ENCODE data around the gene GRIK4. TPM values are rescaled to one million over a fixed set of nuclear protein-coding genes. Genes with fewer than 3 reads are reported as not detected.

Gene GRIK4
- total and polyA plus RNA-seq, 9 of the 15 experiments (the other 6 are each of a cell fraction or from before 2014, with no cell fraction given) = not detected

DNA sequence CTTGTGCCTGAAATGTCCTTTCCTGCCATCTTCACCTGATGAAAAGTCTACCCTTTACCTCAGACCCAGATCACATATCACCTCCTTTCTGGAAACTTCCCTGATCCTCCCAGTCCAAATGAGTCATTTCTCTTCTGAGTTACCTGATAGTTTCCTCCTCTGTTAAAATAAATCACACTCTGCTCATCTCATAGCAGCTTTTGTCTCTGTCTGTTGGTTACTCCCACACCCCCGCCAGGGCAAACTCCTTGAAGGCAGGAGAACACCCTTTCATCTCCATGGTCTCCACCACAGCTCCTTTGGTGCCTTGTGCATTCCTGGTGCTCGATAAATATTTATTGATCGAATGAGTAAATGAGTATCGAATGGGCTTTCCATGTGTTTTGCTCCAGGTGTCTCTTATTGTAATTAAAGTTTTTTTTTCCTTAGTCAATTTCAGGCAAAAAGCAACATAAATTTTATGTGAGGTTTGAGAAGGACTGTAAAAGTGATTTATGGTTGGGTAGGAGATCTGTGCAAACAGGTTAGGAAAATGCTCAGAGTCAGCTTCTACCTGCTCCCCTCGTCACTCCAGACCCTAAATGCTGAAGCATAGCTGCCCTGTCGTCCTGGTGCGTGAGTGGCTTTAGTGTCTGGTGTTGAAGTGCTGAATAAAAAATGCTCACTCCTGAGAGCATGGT, 178.2 kb downstream of the GRIK4 start:
- DNase-seq (ENCODE audit: extremely low read depth in 1 of 4, low spot score in 3 of 4) (no peak), FAIRE-seq (no peak)
- in situ Hi-C loops (cut with MboI) = loop anchor here (5.0 kb wide), 1 partner anchor 167 kb away; no protein-coding TSS in a partner anchor

More for the DNA sequence above, 178.2 kb downstream of the GRIK4 start:
- Histone ChIP-seq H3K4me3 (no peak overlapping the region), H3K9me1 (ENCODE audit: control insufficient read depth, insufficient read depth, low read length) (no peaks in the 10 kb centered on the region), H3K4me1 (replicated peaks in 1 of 2; ENCODE audit: control insufficient read depth in 2 of 2, insufficient read depth in 2 of 2, low read length in 2 of 2) (0 out of 5 replicates have a peak, but pooled peaks cover 0 to under 1% of the 10 kb centered on the region in 2 experiments), H3K27me3 (ENCODE audit: control insufficient read depth in 2 of 2, insufficient read depth in 2 of 2, low read length in 2 of 2) (peaks cover 0 to 14% of the 10 kb centered on the region in 2 experiments; a peak in 2 of 5 replicates), H3K79me2 (ENCODE audit: control insufficient read depth, insufficient read depth, low read length) (no peaks in the 10 kb centered on the region), H2AFZ (ENCODE audit: low read depth, low read length) (no peak overlapping the region), H3K27ac (ENCODE audit: extremely low read depth, low read depth, low read length) (no peak overlapping the region), H3K9me3 (replicated peaks; ENCODE audit: control insufficient read depth, insufficient read depth, low read depth, low read length) (no peaks in the 10 kb centered on the region), H3K4me2 (ENCODE audit: insufficient read depth, low read length) (no peak overlapping the region), H3K36me3 (ENCODE audit: control insufficient read depth, insufficient read depth, low read length) (no peaks in the 10 kb centered on the region), H3K9ac (ENCODE audit: insufficient read depth in 1 of 2, low read depth in 2 of 2, low read length in 2 of 2) (no peak overlapping the region), H4K20me1 (replicated peaks; ENCODE audit: control insufficient read depth, insufficient read depth, low read length) (no peaks in the 10 kb centered on the region)
- intact Hi-C loops (cut with micrococcal nuclease) = loop anchor here (10.0 kb wide), 1 partner anchor 355 kb away; the partner anchor contains the start of gene ARHGEF12
- TF ChIP-seq NELFE (IDR thresholded peaks at IDR 0.05; ENCODE audit: insufficient read depth, insufficient read length) (no peak), ZC3H8 (IDR thresholded peaks at IDR 0.05) (no peak), LARP7 (IDR thresholded peaks at IDR 0.05) (no peak), DDX20 (tag; IDR thresholded peaks at IDR 0.05; ENCODE audit: low read depth) (no peak)
- TF ChIP-seq, protein P1, sequence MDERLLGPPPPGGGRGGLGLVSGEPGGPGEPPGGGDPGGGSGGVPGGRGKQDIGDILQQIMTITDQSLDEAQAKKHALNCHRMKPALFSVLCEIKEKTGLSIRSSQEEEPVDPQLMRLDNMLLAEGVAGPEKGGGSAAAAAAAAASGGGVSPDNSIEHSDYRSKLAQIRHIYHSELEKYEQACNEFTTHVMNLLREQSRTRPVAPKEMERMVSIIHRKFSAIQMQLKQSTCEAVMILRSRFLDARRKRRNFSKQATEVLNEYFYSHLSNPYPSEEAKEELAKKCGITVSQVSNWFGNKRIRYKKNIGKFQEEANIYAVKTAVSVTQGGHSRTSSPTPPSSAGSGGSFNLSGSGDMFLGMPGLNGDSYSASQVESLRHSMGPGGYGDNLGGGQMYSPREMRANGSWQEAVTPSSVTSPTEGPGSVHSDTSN (CRISPR knock-in tag; IDR thresholded peaks at IDR 0.05; ENCODE audit: low read depth) = no peak
- TF ChIP-seq, protein P1 (tag; conservative IDR thresholded peaks at IDR 0.05; ENCODE audit: low read depth) = no peak
- TF ChIP-seq, protein P2, sequence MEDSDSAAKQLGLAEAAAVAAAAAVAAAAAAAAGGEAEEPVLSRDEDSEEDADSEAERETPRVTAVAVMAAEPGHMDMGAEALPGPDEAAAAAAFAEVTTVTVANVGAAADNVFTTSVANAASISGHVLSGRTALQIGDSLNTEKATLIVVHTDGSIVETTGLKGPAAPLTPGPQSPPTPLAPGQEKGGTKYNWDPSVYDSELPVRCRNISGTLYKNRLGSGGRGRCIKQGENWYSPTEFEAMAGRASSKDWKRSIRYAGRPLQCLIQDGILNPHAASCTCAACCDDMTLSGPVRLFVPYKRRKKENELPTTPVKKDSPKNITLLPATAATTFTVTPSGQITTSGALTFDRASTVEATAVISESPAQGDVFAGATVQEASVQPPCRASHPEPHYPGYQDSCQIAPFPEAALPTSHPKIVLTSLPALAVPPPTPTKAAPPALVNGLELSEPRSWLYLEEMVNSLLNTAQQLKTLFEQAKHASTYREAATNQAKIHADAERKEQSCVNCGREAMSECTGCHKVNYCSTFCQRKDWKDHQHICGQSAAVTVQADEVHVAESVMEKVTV (CRISPR knock-in tag; IDR thresholded peaks at IDR 0.05) = no peak
- TF ChIP-seq, protein P3, sequence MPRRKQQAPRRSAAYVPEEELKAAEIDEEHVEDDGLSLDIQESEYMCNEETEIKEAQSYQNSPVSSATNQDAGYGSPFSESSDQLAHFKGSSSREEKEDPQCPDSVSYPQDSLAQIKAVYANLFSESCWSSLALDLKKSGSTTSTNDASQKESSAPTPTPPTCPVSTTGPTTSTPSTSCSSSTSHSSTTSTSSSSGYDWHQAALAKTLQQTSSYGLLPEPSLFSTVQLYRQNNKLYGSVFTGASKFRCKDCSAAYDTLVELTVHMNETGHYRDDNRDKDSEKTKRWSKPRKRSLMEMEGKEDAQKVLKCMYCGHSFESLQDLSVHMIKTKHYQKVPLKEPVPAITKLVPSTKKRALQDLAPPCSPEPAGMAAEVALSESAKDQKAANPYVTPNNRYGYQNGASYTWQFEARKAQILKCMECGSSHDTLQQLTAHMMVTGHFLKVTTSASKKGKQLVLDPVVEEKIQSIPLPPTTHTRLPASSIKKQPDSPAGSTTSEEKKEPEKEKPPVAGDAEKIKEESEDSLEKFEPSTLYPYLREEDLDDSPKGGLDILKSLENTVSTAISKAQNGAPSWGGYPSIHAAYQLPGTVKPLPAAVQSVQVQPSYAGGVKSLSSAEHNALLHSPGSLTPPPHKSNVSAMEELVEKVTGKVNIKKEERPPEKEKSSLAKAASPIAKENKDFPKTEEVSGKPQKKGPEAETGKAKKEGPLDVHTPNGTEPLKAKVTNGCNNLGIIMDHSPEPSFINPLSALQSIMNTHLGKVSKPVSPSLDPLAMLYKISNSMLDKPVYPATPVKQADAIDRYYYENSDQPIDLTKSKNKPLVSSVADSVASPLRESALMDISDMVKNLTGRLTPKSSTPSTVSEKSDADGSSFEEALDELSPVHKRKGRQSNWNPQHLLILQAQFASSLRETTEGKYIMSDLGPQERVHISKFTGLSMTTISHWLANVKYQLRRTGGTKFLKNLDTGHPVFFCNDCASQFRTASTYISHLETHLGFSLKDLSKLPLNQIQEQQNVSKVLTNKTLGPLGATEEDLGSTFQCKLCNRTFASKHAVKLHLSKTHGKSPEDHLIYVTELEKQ (CRISPR knock-in tag; IDR thresholded peaks at IDR 0.05) = no peak
- ChIA-PET CTCF (ENCODE audit: low intra/inter-chr PET ratio) (no interaction called here), POLR2A (no interaction called here)
- WGBS (ENCODE audit: insufficient coverage, low coverage, missing lambda C conversion rate) = 3% methylated on average over 7 of the region's 7 CpGs
- no peak for ATAC-seq
- BruUV-seq (replicated peaks) = no TSS peak

Measured in K562 (cell line).